ENCODE measurements around the gene SPPL2C.

GRCh38 chr17:45834471-45835396, 9.9 kb upstream of the SPPL2C start:
- TF ChIP-seq CTCF (conservative IDR thresholded peaks at IDR 0.05) (no peak), ZFX (IDR thresholded peaks at IDR 0.05) (no peak)
